Parathyroid adenoma (tissue), 2 donors: Measurements from ENCODE around the gene SLC39A13.

Source experiments
- H2AFZ ChIP-seq: fragments of 300-600 bp; sonication (generic); one replicate; pipeline ENCODE4 v1.7.0; 2017; ENCODE audit warnings: antibody characterized with exemption, mild to moderate bottlenecking
- H3K27ac ChIP-seq: fragments of 300-600 bp; sonication (generic); one replicate; pipeline ENCODE4 v1.7.0; 2017
- H3K27me3 ChIP-seq: fragments of 300-600 bp; sonication (generic); one replicate; pipeline ENCODE4 v1.7.0; 2017; ENCODE audit warnings: low read length; ENCODE audit not compliant: control insufficient read depth, insufficient read depth
- H3K36me3 ChIP-seq: fragments of 300-600 bp; sonication (generic); one replicate; pipeline ENCODE4 v1.7.0; 2017; ENCODE audit warnings: low read length; ENCODE audit not compliant: control insufficient read depth, insufficient read depth
- H3K4me1 ChIP-seq: fragments of 300-600 bp; sonication (generic); one replicate; pipeline ENCODE4 v1.7.0; 2017; ENCODE audit warnings: control low read depth
- H3K4me2 ChIP-seq: fragments of 300-600 bp; sonication (generic); one replicate; pipeline ENCODE4 v1.7.0; 2017; ENCODE audit warnings: low read length
- H3K4me3 ChIP-seq: fragments of 300-600 bp; sonication (generic); one replicate; pipeline ENCODE4 v1.7.0; 2017; ENCODE audit warnings: low read depth, low read length
- H3K79me2 ChIP-seq: fragments of 300-600 bp; sonication (generic); one replicate; pipeline ENCODE4 v1.7.0; 2017; ENCODE audit warnings: control low read depth
- H3K9ac ChIP-seq: fragments of 300-600 bp; sonication (generic); one replicate; pipeline ENCODE4 v1.7.0; 2017; ENCODE audit warnings: mild to moderate bottlenecking
- H3K9me3 ChIP-seq: fragments of 300-600 bp; sonication (generic); one replicate; pipeline ENCODE4 v1.7.0; 2017; ENCODE audit warnings: low read length; ENCODE audit not compliant: control insufficient read depth
- CTCF ChIP-seq: fragments of 300-600 bp; sonication (generic); IDR thresholded peaks from one replicate; pipeline ENCODE4 v1.7.0; 2017; ENCODE audit warnings: antibody characterized with exemption, mild to moderate bottlenecking
- donor health status: primary hyperparathyroidism.

Gene SLC39A13

GRCh38 chr11:47391711-47392432, 16.5 kb upstream of the SLC39A13 start:
- Histone ChIP-seq H3K9me3 (no peaks in the 10 kb centered on the region), H3K9ac (no peak overlapping the region), H3K79me2 (no peaks in the 10 kb centered on the region), H2AFZ (no peak overlapping the region), H3K27ac (no peak overlapping the region), H3K4me1 (no peaks in the 10 kb centered on the region), H3K27me3 (no peaks in the 10 kb centered on the region), H3K4me3 (no peak overlapping the region), H3K4me2 (no peak overlapping the region), H3K36me3 (no peaks in the 10 kb centered on the region)
- TF ChIP-seq CTCF, result no peak

GRCh38 chr11:47392546-47393162, 15.7 kb upstream of the SLC39A13 start:
- Histone ChIP-seq H3K4me3 (no peak overlapping the region), H3K79me2 (no peaks in the 10 kb centered on the region), H3K36me3 (no peaks in the 10 kb centered on the region), H3K4me1 (no peaks in the 10 kb centered on the region), H3K27ac (no peak overlapping the region), H3K27me3 (no peaks in the 10 kb centered on the region), H3K9me3 (no peaks in the 10 kb centered on the region), H2AFZ (no peak overlapping the region), H3K9ac (no peak overlapping the region), H3K4me2 (no peak overlapping the region)
- TF ChIP-seq CTCF, result no peak

GRCh38 chr11:47393163-47394049, 15.0 kb upstream of the SLC39A13 start:
- no peaks in the 10 kb centered on the region for H3K9me3 ChIP-seq
- no peaks in the 10 kb centered on the region for H3K36me3 ChIP-seq
- no peaks in the 10 kb centered on the region for H3K4me1 ChIP-seq
- no peaks in the 10 kb centered on the region for H3K27me3 ChIP-seq
- H3K27ac ChIP-seq, result no peak overlapping the region
- no peak overlapping the region for H3K9ac ChIP-seq
- no peak overlapping the region for H2AFZ ChIP-seq
- H3K4me2 ChIP-seq, result no peak overlapping the region
- H3K4me3 ChIP-seq, result no peak overlapping the region
- TF ChIP-seq CTCF, result no peak
- no peaks in the 10 kb centered on the region for H3K79me2 ChIP-seq

- Histone ChIP-seq H3K4me1 (no peaks in the 10 kb centered on the region), H3K36me3 (no peaks in the 10 kb centered on the region), H3K27ac (peak overlapping the region; percentile 49), H3K27me3 (no peaks in the 10 kb centered on the region), H3K79me2 (no peaks in the 10 kb centered on the region), H3K9ac (no peak overlapping the region), H2AFZ (no peak overlapping the region), H3K4me3 (no peak overlapping the region), H3K4me2 (no peak overlapping the region), H3K9me3 (no peaks in the 10 kb centered on the region)
- no peak for TF ChIP-seq CTCF
These were observed 14.4 kb upstream of the SLC39A13 start for GRCh38 chr11:47394050-47394321.
